H9 (cell line): Measurements from ENCODE around the gene ITSN1. TPM values are rescaled to one million over a fixed set of nuclear protein-coding genes. Genes with fewer than 3 reads are reported as not detected.

Experiments used
- DNase-seq: peaks from one replicate; pipeline ENCODE4 v3.0.0-alpha.2; 2017
- H2AFZ ChIP-seq: one replicate; pipeline ENCODE4 v1.6.1; 2013; ENCODE audit warnings: mild to moderate bottlenecking, low read length, control low read depth, moderate library complexity
- H2AK5ac ChIP-seq: 2 replicates; pipeline ENCODE4 v1.6.1; 2013; ENCODE audit warnings: low read length, control low read depth, mixed read lengths; ENCODE audit not compliant: insufficient read length
- H2BK120ac ChIP-seq: one replicate; pipeline ENCODE4 v1.6.1; 2013; ENCODE audit warnings: low read depth, mild to moderate bottlenecking, low read length, control low read depth, inconsistent platforms; ENCODE audit not compliant: poor library complexity, severe bottlenecking
- H2BK12ac ChIP-seq: 2 replicates; pipeline ENCODE4 v1.6.1; 2013; ENCODE audit warnings: low read length, control low read depth, mixed read lengths, low read depth; ENCODE audit not compliant: insufficient read length
- H2BK15ac ChIP-seq: 2 replicates; pipeline ENCODE4 v1.6.1; 2013; ENCODE audit warnings: low read depth, low read length, control low read depth
- H2BK20ac ChIP-seq: one replicate; pipeline ENCODE4 v1.6.1; 2013; ENCODE audit warnings: low read depth, mild to moderate bottlenecking, low read length, control low read depth, inconsistent platforms; ENCODE audit not compliant: poor library complexity, severe bottlenecking
- H2BK5ac ChIP-seq: 2 replicates; pipeline ENCODE4 v1.6.1; 2013; ENCODE audit warnings: low read length, control low read depth, mixed read lengths; ENCODE audit not compliant: insufficient read length
- H3K14ac ChIP-seq: 2 replicates; pipeline ENCODE4 v1.6.1; 2013; ENCODE audit warnings: low read length, control low read depth; ENCODE audit not compliant: insufficient read depth
- H3K18ac ChIP-seq: 2 replicates; pipeline ENCODE4 v1.6.1; 2013; ENCODE audit warnings: low read depth, mild to moderate bottlenecking, mixed read lengths, low read length, control low read depth; ENCODE audit not compliant: insufficient read length
- H3K23ac ChIP-seq: 2 replicates; pipeline ENCODE4 v1.6.1; 2013; ENCODE audit warnings: low read length, control low read depth, mixed read lengths, low read depth; ENCODE audit not compliant: insufficient read length
- H3K23me2 ChIP-seq: 2 replicates; pipeline ENCODE4 v1.6.1; 2013; ENCODE audit warnings: low read depth, mild to moderate bottlenecking, mixed read lengths, low read length, control low read depth; ENCODE audit not compliant: insufficient read length, poor library complexity, severe bottlenecking
- H3K27ac ChIP-seq: 2 replicates; pipeline ENCODE4 v1.5.1; 2013; ENCODE audit warnings: low read length, control low read depth, mixed read lengths, low read depth; ENCODE audit not compliant: insufficient read length
- H3K27me3 ChIP-seq: 2 replicates; pipeline ENCODE4 v1.6.1; 2013; ENCODE audit warnings: low read length, control low read depth, inconsistent platforms; ENCODE audit not compliant: insufficient read depth
- H3K4ac ChIP-seq: 2 replicates; pipeline ENCODE4 v1.6.1; 2013; ENCODE audit warnings: low read depth, mild to moderate bottlenecking, control low read depth, inconsistent platforms, low read length, moderate library complexity
- H3K4me1 ChIP-seq: 2 replicates; pipeline ENCODE4 v1.6.1; 2013; ENCODE audit warnings: low read length, control low read depth, inconsistent platforms; ENCODE audit not compliant: insufficient read depth
- H3K4me2 ChIP-seq: 2 replicates; pipeline ENCODE4 v1.6.1; 2013; ENCODE audit warnings: low read length, control low read depth, mixed read lengths; ENCODE audit not compliant: insufficient read length, insufficient read depth
- H3K56ac ChIP-seq: 2 replicates; pipeline ENCODE4 v1.6.1; 2013; ENCODE audit warnings: low read depth, mild to moderate bottlenecking, mixed read lengths, low read length, control low read depth; ENCODE audit not compliant: insufficient read length
- H3K79me1 ChIP-seq: 2 replicates; pipeline ENCODE4 v1.6.1; 2013; ENCODE audit warnings: low read depth, mild to moderate bottlenecking, moderate library complexity, low read length, control low read depth, inconsistent platforms; ENCODE audit not compliant: insufficient read depth, poor library complexity, severe bottlenecking
- H3K79me2 ChIP-seq: 2 replicates; pipeline ENCODE4 v1.6.1; 2013; ENCODE audit warnings: low read length, control low read depth, inconsistent platforms; ENCODE audit not compliant: insufficient read depth
- H3K9ac ChIP-seq: 2 replicates; pipeline ENCODE4 v1.6.1; 2013; ENCODE audit warnings: low read length, control low read depth, mixed read lengths; ENCODE audit not compliant: insufficient read length; ENCODE audit errors: extremely low read depth
- H3K9me3 ChIP-seq: one replicate; pipeline ENCODE4 v1.6.1; 2013; ENCODE audit warnings: low read depth, low read length, inconsistent platforms; ENCODE audit not compliant: control insufficient read depth
- H3T11ph ChIP-seq: one replicate; pipeline ENCODE4 v1.6.1; 2013; ENCODE audit warnings: mild to moderate bottlenecking, low read length, control low read depth, inconsistent platforms
- H4K20me1 ChIP-seq: one replicate; pipeline ENCODE4 v1.6.1; 2013; ENCODE audit not compliant: control insufficient read depth, insufficient read length, insufficient read depth
- H4K5ac ChIP-seq: 2 replicates; pipeline ENCODE4 v1.6.1; 2013; ENCODE audit warnings: low read depth, mild to moderate bottlenecking, mixed read lengths, low read length, control low read depth; ENCODE audit not compliant: insufficient read length
- H4K8ac ChIP-seq: replicated peaks from 2 replicates; pipeline ENCODE4 v1.6.1; 2013; ENCODE audit warnings: low read length, control low read depth, mixed read lengths, low read depth; ENCODE audit not compliant: insufficient read length
- H4K91ac ChIP-seq: 2 replicates; pipeline ENCODE4 v1.6.1; 2013; ENCODE audit warnings: low read depth, mild to moderate bottlenecking, moderate library complexity, mixed read lengths, low read length, control low read depth; ENCODE audit not compliant: insufficient read length
- H3K27ac Mint-ChIP-seq, 3 experiments: 2 replicates in 2 of 3; 3 replicates in 1 of 3; pipeline ENCODE4 v1.8.0; 2020 to 2021; ENCODE audit warnings: mixed read lengths in 3 of 3, mild to moderate bottlenecking in 1 of 3, moderate library complexity in 1 of 3
- H3K27me3 Mint-ChIP-seq: 2 replicates; pipeline ENCODE4 v1.8.0; 2021; ENCODE audit warnings: low read depth, mild to moderate bottlenecking, moderate library complexity, mixed read lengths
- H3K36me3 Mint-ChIP-seq, 3 experiments: 2 replicates in 2 of 3; 3 replicates in 1 of 3; pipeline ENCODE4 v1.8.0; 2020 to 2021; ENCODE audit warnings: low read depth in 3 of 3, mixed read lengths in 3 of 3; ENCODE audit not compliant: insufficient read depth in 1 of 3
- H3K4me1 Mint-ChIP-seq, 2 experiments: 2 replicates each; pipeline ENCODE4 v1.8.0; 2020; ENCODE audit warnings: mixed read lengths in 2 of 2
- H3K4me3 Mint-ChIP-seq, 2 experiments: 2 replicates in 1 of 2; 3 replicates in 1 of 2; pipeline ENCODE4 v1.8.0; 2020 to 2021; ENCODE audit warnings: mild to moderate bottlenecking in 2 of 2, mixed read lengths in 2 of 2, moderate library complexity in 1 of 2
- H3K9me3 Mint-ChIP-seq, 2 experiments: 2 replicates in 1 of 2; 3 replicates in 1 of 2; pipeline ENCODE4 v1.8.0; 2020; ENCODE audit warnings: mild to moderate bottlenecking in 2 of 2, mixed read lengths in 2 of 2, moderate library complexity in 1 of 2
- WGBS: extraction: QIAGEN DNeasy Blood & Tissue Kit; methylation state at CpG from one replicate; pipeline ENCODE4 v1.1.7; 2013; ENCODE audit warnings: missing lambda C conversion rate, low lambda C conversion rate, mixed read lengths; ENCODE audit not compliant: insufficient read length; ENCODE audit errors: extremely low coverage; 5-methylcytosine and 5-hydroxymethylcytosine counted together
- total RNA-seq: library from RNA; stranded (reverse); gene quantifications from 2 replicates; pipeline ENCODE4 v1.2.1, GENCODE V29; 2021
- TF ChIP-seq, protein P1 (sequence below): fragments of 200-600 bp; sonication (generic); conservative IDR thresholded peaks from 3 replicates; pipeline ENCODE4 v1.8.0; 2021; ENCODE audit warnings: antibody characterized with exemption, mild to moderate bottlenecking

ITSN1 gene
- total RNA-seq, 1 experiment from 2014 or later, result 94.2 TPM

DNA sequence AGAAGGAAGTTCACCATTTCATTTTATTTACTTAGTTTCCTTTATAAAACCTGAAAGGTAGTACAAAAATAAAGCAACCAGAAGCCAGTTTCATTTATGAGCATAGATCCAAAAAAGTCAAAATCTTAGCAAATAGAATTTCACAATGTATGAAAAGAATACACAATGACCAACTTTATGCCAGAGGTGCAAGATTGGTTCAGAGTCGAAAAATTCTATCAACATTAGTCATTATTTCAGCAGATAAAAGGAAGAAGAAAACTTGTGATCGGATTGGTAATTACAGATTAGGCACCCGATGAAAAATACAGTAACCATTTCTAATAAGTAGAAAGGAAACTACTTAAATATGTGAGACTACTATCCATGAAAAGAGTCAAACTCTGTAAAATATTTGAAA lies 89.1 kb downstream of the ITSN1 start:
- H4K91ac ChIP-seq, result no peak overlapping the region
- Mint-ChIP-seq H3K9me3 (no peaks in the 10 kb centered on the region), H3K4me3 (no peak overlapping the region), H3K27ac (peak overlapping the region in 1 of 3 experiments; percentile 90; a peak in 1 of 7 replicates), H3K27me3 (no peaks in the 10 kb centered on the region), H3K4me1 (peaks cover 33 to 39% of the 10 kb centered on the region in 2 experiments), H3K36me3 (peaks cover 7 to 23% (median 16%) of the 10 kb centered on the region in 3 experiments; a peak in 6 of 7 replicates)
- no peak overlapping the region for H2BK15ac ChIP-seq
- no peak overlapping the region for H3K4ac ChIP-seq
- H3K56ac ChIP-seq, result no peak overlapping the region
- no peaks in the 10 kb centered on the region for H3K9me3 ChIP-seq
- no peak overlapping the region for H3T11ph ChIP-seq
- no peak overlapping the region for H2BK120ac ChIP-seq
- DNase-seq, result no peak
- no peaks in the 10 kb centered on the region for H3K79me2 ChIP-seq
- H2AK5ac ChIP-seq, result no peak overlapping the region
- TF ChIP-seq, protein P1, sequence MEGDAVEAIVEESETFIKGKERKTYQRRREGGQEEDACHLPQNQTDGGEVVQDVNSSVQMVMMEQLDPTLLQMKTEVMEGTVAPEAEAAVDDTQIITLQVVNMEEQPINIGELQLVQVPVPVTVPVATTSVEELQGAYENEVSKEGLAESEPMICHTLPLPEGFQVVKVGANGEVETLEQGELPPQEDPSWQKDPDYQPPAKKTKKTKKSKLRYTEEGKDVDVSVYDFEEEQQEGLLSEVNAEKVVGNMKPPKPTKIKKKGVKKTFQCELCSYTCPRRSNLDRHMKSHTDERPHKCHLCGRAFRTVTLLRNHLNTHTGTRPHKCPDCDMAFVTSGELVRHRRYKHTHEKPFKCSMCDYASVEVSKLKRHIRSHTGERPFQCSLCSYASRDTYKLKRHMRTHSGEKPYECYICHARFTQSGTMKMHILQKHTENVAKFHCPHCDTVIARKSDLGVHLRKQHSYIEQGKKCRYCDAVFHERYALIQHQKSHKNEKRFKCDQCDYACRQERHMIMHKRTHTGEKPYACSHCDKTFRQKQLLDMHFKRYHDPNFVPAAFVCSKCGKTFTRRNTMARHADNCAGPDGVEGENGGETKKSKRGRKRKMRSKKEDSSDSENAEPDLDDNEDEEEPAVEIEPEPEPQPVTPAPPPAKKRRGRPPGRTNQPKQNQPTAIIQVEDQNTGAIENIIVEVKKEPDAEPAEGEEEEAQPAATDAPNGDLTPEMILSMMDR, result no peak
- no peak overlapping the region for H2BK20ac ChIP-seq
- no peaks in the 10 kb centered on the region for H3K79me1 ChIP-seq
- no peak overlapping the region for H2AFZ ChIP-seq
- H3K18ac ChIP-seq, result no peak overlapping the region
- H3K23me2 ChIP-seq, result no peaks in the 10 kb centered on the region
- H3K23ac ChIP-seq, result no peak overlapping the region
- no peak overlapping the region for H4K8ac ChIP-seq
- H2BK5ac ChIP-seq, result no peak overlapping the region
- no peaks in the 10 kb centered on the region for H3K27me3 ChIP-seq
- no peaks in the 10 kb centered on the region; the same call in 1 of the 2 replicates for H3K4me1 ChIP-seq
- no CpG with 5 or more reads among the region's 3 CpGs for WGBS
- H3K14ac ChIP-seq, result no peak overlapping the region
- no peak overlapping the region for H3K9ac ChIP-seq
- H4K5ac ChIP-seq, result no peak overlapping the region
- no peaks in the 10 kb centered on the region for H4K20me1 ChIP-seq
- H2BK12ac ChIP-seq, result no peak overlapping the region
- no peak overlapping the region for H3K4me2 ChIP-seq
- no peak overlapping the region for H3K27ac ChIP-seq
